ENCODE data around the gene AGBL1.

AGBL1 gene

GRCh38 chr15:86663979-86664378 is 584.3 kb downstream of the AGBL1 start:
- DNase-seq (no peak), ATAC-seq (ENCODE audit: insufficient read depth, low read depth) (no peak)
- Histone ChIP-seq H2AFZ (ENCODE audit: low read depth, low read length) (no peak overlapping the region), H3K36me3 (ENCODE audit: insufficient read depth, low read length) (no peaks in the 10 kb centered on the region), H3K4me3 (ENCODE audit: low read depth in 1 of 2, low read length in 2 of 2) (no peak overlapping the region), H4K20me1 (ENCODE audit: insufficient read depth, low read length) (no peaks in the 10 kb centered on the region), H3K9me3 (ENCODE audit: insufficient read depth, low read length, severe bottlenecking) (no peaks in the 10 kb centered on the region), H3K79me2 (ENCODE audit: insufficient read depth, low read length) (no peaks in the 10 kb centered on the region), H3K4me2 (ENCODE audit: insufficient read depth, low read length) (no peak overlapping the region), H3K27me3 (ENCODE audit: insufficient read depth, low read length, poor library complexity) (no peaks in the 10 kb centered on the region), H3K27ac (ENCODE audit: low read length) (no peak overlapping the region), H3K4me1 (ENCODE audit: insufficient read depth, low read length) (no peaks in the 10 kb centered on the region), H3K9ac (ENCODE audit: low read depth, low read length) (no peak overlapping the region)
- TF ChIP-seq CTCF (IDR thresholded peaks at IDR 0.05; ENCODE audit: borderline replicate concordance, extremely low read depth, low read length, poor library complexity, severe bottlenecking) (no peak), EZH2 (IDR thresholded peaks at IDR 0.05; ENCODE audit: borderline replicate concordance, low read depth, low read length, severe bottlenecking) (no peak)

- Histone ChIP-seq H3K4me1 (ENCODE audit: insufficient read depth, low read length) (no peaks in the 10 kb centered on the region), H3K79me2 (ENCODE audit: insufficient read depth, low read length) (no peaks in the 10 kb centered on the region), H2AFZ (ENCODE audit: low read depth, low read length) (no peak overlapping the region), H3K4me3 (ENCODE audit: low read depth in 1 of 2, low read length in 2 of 2) (no peak overlapping the region), H3K27ac (ENCODE audit: low read length) (no peak overlapping the region), H3K36me3 (ENCODE audit: insufficient read depth, low read length) (no peaks in the 10 kb centered on the region), H3K9me3 (ENCODE audit: insufficient read depth, low read length, severe bottlenecking) (no peaks in the 10 kb centered on the region), H4K20me1 (ENCODE audit: insufficient read depth, low read length) (no peaks in the 10 kb centered on the region), H3K27me3 (ENCODE audit: insufficient read depth, low read length, poor library complexity) (no peaks in the 10 kb centered on the region), H3K4me2 (ENCODE audit: insufficient read depth, low read length) (no peak overlapping the region), H3K9ac (ENCODE audit: low read depth, low read length) (no peak overlapping the region)
- DNase-seq (no peak), ATAC-seq (ENCODE audit: insufficient read depth, low read depth) (no peak)
- TF ChIP-seq CTCF (IDR thresholded peaks at IDR 0.05; ENCODE audit: borderline replicate concordance, extremely low read depth, low read length, poor library complexity, severe bottlenecking) (no peak), EZH2 (IDR thresholded peaks at IDR 0.05; ENCODE audit: borderline replicate concordance, low read depth, low read length, severe bottlenecking) (no peak)
Observed at GRCh38 chr15:86664581-86664980, 584.9 kb downstream of the AGBL1 start.

GRCh38 chr15:86676002-86676401 is 596.3 kb downstream of the AGBL1 start:
- Histone ChIP-seq H3K9ac (ENCODE audit: low read depth, low read length) (no peak overlapping the region), H3K9me3 (ENCODE audit: insufficient read depth, low read length, severe bottlenecking) (no peaks in the 10 kb centered on the region), H3K4me3 (ENCODE audit: low read depth in 1 of 2, low read length in 2 of 2) (no peak overlapping the region), H2AFZ (ENCODE audit: low read depth, low read length) (no peak overlapping the region), H3K79me2 (ENCODE audit: insufficient read depth, low read length) (no peaks in the 10 kb centered on the region), H3K27me3 (ENCODE audit: insufficient read depth, low read length, poor library complexity) (no peaks in the 10 kb centered on the region), H3K36me3 (ENCODE audit: insufficient read depth, low read length) (no peaks in the 10 kb centered on the region), H3K4me2 (ENCODE audit: insufficient read depth, low read length) (no peak overlapping the region), H3K27ac (ENCODE audit: low read length) (no peak overlapping the region), H4K20me1 (ENCODE audit: insufficient read depth, low read length) (no peaks in the 10 kb centered on the region), H3K4me1 (ENCODE audit: insufficient read depth, low read length) (no peaks in the 10 kb centered on the region)
- DNase-seq (no peak), ATAC-seq (ENCODE audit: insufficient read depth, low read depth) (no peak)
- no peak for TF ChIP-seq EZH2 (IDR thresholded peaks at IDR 0.05; ENCODE audit: borderline replicate concordance, low read depth, low read length, severe bottlenecking)
- no peak for TF ChIP-seq CTCF (IDR thresholded peaks at IDR 0.05; ENCODE audit: borderline replicate concordance, extremely low read depth, low read length, poor library complexity, severe bottlenecking)

GRCh38 chr15:86677278-86677677 is 597.6 kb downstream of the AGBL1 start:
- TF ChIP-seq CTCF (IDR thresholded peaks at IDR 0.05; ENCODE audit: borderline replicate concordance, extremely low read depth, low read length, poor library complexity, severe bottlenecking) (no peak), EZH2 (IDR thresholded peaks at IDR 0.05; ENCODE audit: borderline replicate concordance, low read depth, low read length, severe bottlenecking) (no peak)
- Histone ChIP-seq H3K9me3 (ENCODE audit: insufficient read depth, low read length, severe bottlenecking) (no peaks in the 10 kb centered on the region), H3K36me3 (ENCODE audit: insufficient read depth, low read length) (no peaks in the 10 kb centered on the region), H3K27me3 (ENCODE audit: insufficient read depth, low read length, poor library complexity) (no peaks in the 10 kb centered on the region), H4K20me1 (ENCODE audit: insufficient read depth, low read length) (no peaks in the 10 kb centered on the region), H2AFZ (ENCODE audit: low read depth, low read length) (no peak overlapping the region), H3K79me2 (ENCODE audit: insufficient read depth, low read length) (no peaks in the 10 kb centered on the region), H3K4me3 (ENCODE audit: low read depth in 1 of 2, low read length in 2 of 2) (no peak overlapping the region), H3K4me1 (ENCODE audit: insufficient read depth, low read length) (no peaks in the 10 kb centered on the region), H3K9ac (ENCODE audit: low read depth, low read length) (no peak overlapping the region), H3K4me2 (ENCODE audit: insufficient read depth, low read length) (no peak overlapping the region), H3K27ac (ENCODE audit: low read length) (no peak overlapping the region)
- DNase-seq (no peak), ATAC-seq (ENCODE audit: insufficient read depth, low read depth) (no peak)

All from DND-41 (cell line).